Measurements from ENCODE around the gene DRD4. TPM values are rescaled to one million over a fixed set of nuclear protein-coding genes. Genes with fewer than 3 reads are reported as not detected.

Gene DRD4
- total and polyA plus RNA-seq, 2 donors (not counting 1 experiment from before 2014, with no cell fraction given), result not detected

- CTCF ChIA-PET, result no interaction called here
- Mint-ChIP-seq H3K27me3 (no peaks in the 10 kb centered on the region), H3K4me1 (peaks cover 12% of the 10 kb centered on the region), H3K27ac (no peak overlapping the region), H3K4me3 (no peak overlapping the region), H3K9me3 (ENCODE audit: insufficient read depth) (no peaks in the 10 kb centered on the region)
- no peak overlapping the region for H3K27ac ChIP-seq (ENCODE audit: low read length in 2 of 2)
- H3K9me3 ChIP-seq (ENCODE audit: control extremely low read depth in 1 of 3, control insufficient read depth in 2 of 3, insufficient read depth in 1 of 3, low read length in 2 of 3), result peaks cover 0 to 1% (median 0%) of the 10 kb centered on the region in 3 donors
- WGBS (ENCODE audit: insufficient coverage), result 96% methylated on average over 6 of the region's 13 CpGs
- H2AFZ ChIP-seq (ENCODE audit: insufficient read depth, low read depth, low read length, poor library complexity, severe bottlenecking), result no peak overlapping the region
- intact Hi-C loops (cut with micrococcal nuclease), result no loop called here
- H3K36me3 ChIP-seq (replicated peaks in 1 of 2; ENCODE audit: control extremely low read depth in 1 of 2, control insufficient read depth in 1 of 2, extremely low read depth in 1 of 2, insufficient read depth in 2 of 2, low read length in 1 of 2), result peaks cover 0 to 53% of the 10 kb centered on the region in 2 experiments
- H3K27me3 ChIP-seq (replicated peaks in 1 of 4; ENCODE audit: control extremely low read depth in 1 of 4, control insufficient read depth in 3 of 4, insufficient read depth in 4 of 4, low read length in 3 of 4), result no peaks in the 10 kb centered on the region
- no peak for ATAC-seq (ENCODE audit: low read depth)
- POLR2A ChIA-PET, result no interaction called here
- TF ChIP-seq CTCF (IDR thresholded peaks at IDR 0.05), result no peak
- H4K20me1 ChIP-seq (ENCODE audit: control insufficient read depth, insufficient read depth, low read length, poor library complexity, severe bottlenecking), result peaks cover 27% of the 10 kb centered on the region
- H3K4me1 ChIP-seq (ENCODE audit: control insufficient read depth in 2 of 2, insufficient read depth in 2 of 2, low read length in 2 of 2), result no peaks in the 10 kb centered on the region
- H3K4me3 ChIP-seq (ENCODE audit: control extremely low read depth in 1 of 5, extremely low read depth in 1 of 5, insufficient read depth in 1 of 5, low read depth in 2 of 5, low read length in 4 of 5), result no peak overlapping the region
- peaks cover 30% of the 10 kb centered on the region for H3K79me2 ChIP-seq (ENCODE audit: control insufficient read depth, insufficient read depth, low read length)
- no peak overlapping the region for H3K4me2 ChIP-seq (replicated peaks; ENCODE audit: low read depth, low read length, poor library complexity, severe bottlenecking)
- DNase-seq, result no peak
- H3K9ac ChIP-seq (ENCODE audit: low read length), result no peak overlapping the region
These were observed 50.7 kb downstream of the DRD4 start for GRCh38 chr11:687751-688150.

DNA sequence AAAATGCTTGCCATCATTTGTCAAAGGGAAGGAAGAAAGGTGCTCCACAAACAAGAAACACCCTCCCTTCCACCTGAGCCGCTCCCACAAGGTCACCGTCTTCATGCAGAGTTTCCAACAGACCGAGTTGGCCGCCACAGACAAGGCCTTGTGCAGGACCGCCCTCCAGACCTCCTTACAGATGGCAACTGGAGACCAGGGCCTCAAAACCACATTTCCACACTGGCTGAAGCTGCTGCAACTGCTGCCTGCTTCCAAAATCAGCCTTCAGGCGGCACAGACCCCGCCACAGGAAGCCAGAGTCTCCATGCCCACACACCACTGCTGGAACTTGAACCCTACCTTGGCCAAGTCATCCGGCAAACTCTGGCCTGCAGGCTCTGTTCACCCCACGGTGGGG lies 51.6 kb downstream of the DRD4 start:
- Mint-ChIP-seq H3K27me3 (no peaks in the 10 kb centered on the region), H3K4me1 (peaks cover 21% of the 10 kb centered on the region), H3K4me3 (no peak overlapping the region), H3K27ac (no peak overlapping the region), H3K9me3 (ENCODE audit: insufficient read depth) (no peaks in the 10 kb centered on the region)
- DNase-seq (no peak), ATAC-seq (ENCODE audit: low read depth) (no peak)
- TF ChIP-seq EZH2 (IDR thresholded peaks at IDR 0.05; ENCODE audit: borderline replicate concordance, insufficient read depth, low read depth, low read length, poor library complexity, severe bottlenecking) (no peak), CTCF (IDR thresholded peaks at IDR 0.05) (no peak)
- Histone ChIP-seq H4K20me1 (ENCODE audit: control insufficient read depth, insufficient read depth, low read length, poor library complexity, severe bottlenecking) (peaks cover 34% of the 10 kb centered on the region), H3K9ac (ENCODE audit: low read length) (no peak overlapping the region), H3K27ac (ENCODE audit: low read length in 2 of 2) (no peak overlapping the region), H2AFZ (ENCODE audit: insufficient read depth, low read depth, low read length, poor library complexity, severe bottlenecking) (no peak overlapping the region), H3K4me1 (ENCODE audit: control insufficient read depth in 2 of 2, insufficient read depth in 2 of 2, low read length in 2 of 2) (peaks cover 7 to 8% of the 10 kb centered on the region in 2 donors), H3K4me3 (ENCODE audit: control extremely low read depth in 1 of 5, extremely low read depth in 1 of 5, insufficient read depth in 1 of 5, low read depth in 2 of 5, low read length in 4 of 5) (no peak overlapping the region), H3K36me3 (replicated peaks in 1 of 2; ENCODE audit: control extremely low read depth in 1 of 2, control insufficient read depth in 1 of 2, extremely low read depth in 1 of 2, insufficient read depth in 2 of 2, low read length in 1 of 2) (peaks cover 0 to 44% of the 10 kb centered on the region in 2 experiments), H3K79me2 (ENCODE audit: control insufficient read depth, insufficient read depth, low read length) (peaks cover 40% of the 10 kb centered on the region), H3K4me2 (replicated peaks; ENCODE audit: low read depth, low read length, poor library complexity, severe bottlenecking) (no peak overlapping the region), H3K27me3 (replicated peaks in 1 of 4; ENCODE audit: control extremely low read depth in 1 of 4, control insufficient read depth in 3 of 4, insufficient read depth in 4 of 4, low read length in 3 of 4) (no peaks in the 10 kb centered on the region), H3K9me3 (ENCODE audit: control extremely low read depth in 1 of 3, control insufficient read depth in 2 of 3, insufficient read depth in 1 of 3, low read length in 2 of 3) (no peaks in the 10 kb centered on the region)
- intact Hi-C loops (cut with micrococcal nuclease), result no loop called here
- ChIA-PET POLR2A (no interaction called here), CTCF (no interaction called here)
- 66% methylated on average over 9 of the region's 9 CpGs for WGBS (ENCODE audit: insufficient coverage)

Measured in B cell (primary cell).